K562 (cell line): ENCODE results near the gene WNT6.

Experiments used
- ESRRA ChIP-seq: fragments of 450-650 bp; IDR thresholded peaks from 2 replicates; pipeline ENCODE4 v1.6.1; 2014; ENCODE audit warnings: low read depth, mild to moderate bottlenecking, moderate library complexity, borderline replicate concordance
- EZH2 ChIP-seq: IDR thresholded peaks from 2 replicates; pipeline ENCODE4 v1.6.1; 2012; ENCODE audit warnings: low read depth, mild to moderate bottlenecking, inconsistent platforms, low read length, borderline replicate concordance
- IRF1 ChIP-seq: sonication (generic); formaldehyde crosslinking; IDR thresholded peaks from 2 replicates; pipeline ENCODE4 v1.8.0; 2022; ENCODE audit warnings: missing genetic modification reagents, mild to moderate bottlenecking, borderline replicate concordance
- KAT8 ChIP-seq: fragments of 450-650 bp; IDR thresholded peaks from 2 replicates; pipeline ENCODE4 v1.6.1; 2016; ENCODE audit warnings: low read depth, mild to moderate bottlenecking
- MCM7 ChIP-seq, 2 experiments: fragments of 450-650 bp; IDR thresholded peaks; 2 replicates each; pipeline ENCODE4 v1.6.1; 2016 to 2018
- MGA ChIP-seq: fragments of 450-650 bp; IDR thresholded peaks from 2 replicates; pipeline ENCODE4 v1.6.1; 2016; ENCODE audit warnings: mild to moderate bottlenecking, moderate library complexity
- POLR2A ChIP-seq: fragments of 450-650 bp; conservative IDR thresholded peaks from 2 replicates; pipeline ENCODE4 v1.6.1; 2016
- SRSF1 ChIP-seq: fragments of 200-400 bp; formaldehyde crosslinking; IDR thresholded peaks from 2 replicates; pipeline ENCODE4 v1.6.1; 2017; ENCODE audit warnings: mild to moderate bottlenecking, low read depth, low read length, moderate library complexity
- TRIM25 ChIP-seq: fragments of 450-650 bp; IDR thresholded peaks from 2 replicates; pipeline ENCODE4 v1.7.0; 2016; ENCODE audit warnings: borderline replicate concordance
- USF1 ChIP-seq: sonication (generic); formaldehyde crosslinking; IDR thresholded peaks from 2 replicates; pipeline ENCODE4 v1.9.0; 2022; ENCODE audit warnings: mild to moderate bottlenecking, missing genetic modification reagents
- ZBTB1 ChIP-seq: sonication (generic); formaldehyde crosslinking; IDR thresholded peaks from 2 replicates; pipeline ENCODE4 v1.8.1; 2023; ENCODE audit warnings: missing genetic modification reagents, low read depth, mild to moderate bottlenecking, borderline replicate concordance
- ZNF583 ChIP-seq: fragments of 250-450 bp; sonication (Bioruptor Pico); IDR thresholded peaks from 2 replicates; pipeline ENCODE4 v1.4.0; 2020
- TF ChIP-seq, protein P1 (sequence below), 3 experiments: IDR thresholded peaks in 2 of 3; conservative IDR thresholded peaks in 1 of 3; 2 replicates each; pipeline ENCODE4 v1.5.1; 2011 to 2012; ENCODE audit warnings: low read length in 3 of 3, mild to moderate bottlenecking in 3 of 3, control low read depth in 2 of 3, improper control_type of control experiment in 1 of 3, inconsistent platforms in 1 of 3, low read depth in 1 of 3, mixed read lengths in 1 of 3, moderate library complexity in 1 of 3; ENCODE audit not compliant: insufficient read depth in 2 of 3

DNA sequence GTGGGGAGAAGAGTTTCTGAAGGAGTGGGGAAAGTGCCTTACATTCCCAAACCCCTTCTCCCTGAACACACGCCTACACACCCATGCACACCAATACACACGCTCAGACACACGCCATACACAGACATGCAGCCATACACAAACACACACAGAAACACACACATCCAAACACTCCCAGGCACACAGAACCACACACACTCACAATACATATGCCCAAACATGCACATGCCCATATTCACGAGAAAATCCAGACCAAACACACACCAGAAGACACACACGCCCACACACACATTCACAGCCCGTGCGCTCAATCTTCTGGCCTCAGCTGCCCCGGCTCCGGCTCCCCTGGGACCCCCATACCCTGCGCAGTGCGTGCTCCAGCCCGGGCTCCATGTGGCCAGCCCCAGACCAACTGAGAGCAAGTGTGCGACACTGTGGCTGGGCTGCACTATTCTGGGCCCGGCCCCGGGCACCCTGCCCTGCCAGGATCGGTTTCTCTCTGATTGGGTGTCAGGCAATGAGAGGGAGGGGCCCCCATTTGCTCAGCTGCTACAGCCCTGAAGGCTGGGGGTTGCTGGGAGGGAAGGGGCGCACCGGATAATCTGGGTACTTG lies 28.1 kb upstream of the WNT6 start, which contains the start of gene PRKAG3:
- TF ChIP-seq, protein P1, sequence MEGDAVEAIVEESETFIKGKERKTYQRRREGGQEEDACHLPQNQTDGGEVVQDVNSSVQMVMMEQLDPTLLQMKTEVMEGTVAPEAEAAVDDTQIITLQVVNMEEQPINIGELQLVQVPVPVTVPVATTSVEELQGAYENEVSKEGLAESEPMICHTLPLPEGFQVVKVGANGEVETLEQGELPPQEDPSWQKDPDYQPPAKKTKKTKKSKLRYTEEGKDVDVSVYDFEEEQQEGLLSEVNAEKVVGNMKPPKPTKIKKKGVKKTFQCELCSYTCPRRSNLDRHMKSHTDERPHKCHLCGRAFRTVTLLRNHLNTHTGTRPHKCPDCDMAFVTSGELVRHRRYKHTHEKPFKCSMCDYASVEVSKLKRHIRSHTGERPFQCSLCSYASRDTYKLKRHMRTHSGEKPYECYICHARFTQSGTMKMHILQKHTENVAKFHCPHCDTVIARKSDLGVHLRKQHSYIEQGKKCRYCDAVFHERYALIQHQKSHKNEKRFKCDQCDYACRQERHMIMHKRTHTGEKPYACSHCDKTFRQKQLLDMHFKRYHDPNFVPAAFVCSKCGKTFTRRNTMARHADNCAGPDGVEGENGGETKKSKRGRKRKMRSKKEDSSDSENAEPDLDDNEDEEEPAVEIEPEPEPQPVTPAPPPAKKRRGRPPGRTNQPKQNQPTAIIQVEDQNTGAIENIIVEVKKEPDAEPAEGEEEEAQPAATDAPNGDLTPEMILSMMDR (IDR thresholded peaks at IDR 0.05 in 2 of 3, conservative IDR thresholded peaks at IDR 0.05 in 1 of 3; ENCODE audit: insufficient read depth in 2 of 3, low read depth in 1 of 3, low read length in 3 of 3), result no peak
- TF ChIP-seq POLR2A, result no peak
- TF ChIP-seq MGA, result no peak
- TF ChIP-seq ZNF583 (CRISPR knock-in tag), result no peak
- TF ChIP-seq ESRRA, result no peak
- TF ChIP-seq ZBTB1 (CRISPR knock-in tag), result no peak
- TF ChIP-seq SRSF1, result no peak
- no peak for TF ChIP-seq MCM7 (IDR thresholded peaks at IDR 0.05)
- TF ChIP-seq USF1, result no peak
- TF ChIP-seq TRIM25, result no peak
- TF ChIP-seq IRF1 (CRISPR knock-in tag), result no peak
- TF ChIP-seq KAT8, result no peak
- no peak for TF ChIP-seq EZH2
